Measurements from ENCODE around the gene PROB1.
"Not testable (repeated sequence)": the region's sequence is repeated elsewhere in the genome, so short reads cannot be mapped to it uniquely, and the experiment has no call there.

The PROB1 gene

DNA sequence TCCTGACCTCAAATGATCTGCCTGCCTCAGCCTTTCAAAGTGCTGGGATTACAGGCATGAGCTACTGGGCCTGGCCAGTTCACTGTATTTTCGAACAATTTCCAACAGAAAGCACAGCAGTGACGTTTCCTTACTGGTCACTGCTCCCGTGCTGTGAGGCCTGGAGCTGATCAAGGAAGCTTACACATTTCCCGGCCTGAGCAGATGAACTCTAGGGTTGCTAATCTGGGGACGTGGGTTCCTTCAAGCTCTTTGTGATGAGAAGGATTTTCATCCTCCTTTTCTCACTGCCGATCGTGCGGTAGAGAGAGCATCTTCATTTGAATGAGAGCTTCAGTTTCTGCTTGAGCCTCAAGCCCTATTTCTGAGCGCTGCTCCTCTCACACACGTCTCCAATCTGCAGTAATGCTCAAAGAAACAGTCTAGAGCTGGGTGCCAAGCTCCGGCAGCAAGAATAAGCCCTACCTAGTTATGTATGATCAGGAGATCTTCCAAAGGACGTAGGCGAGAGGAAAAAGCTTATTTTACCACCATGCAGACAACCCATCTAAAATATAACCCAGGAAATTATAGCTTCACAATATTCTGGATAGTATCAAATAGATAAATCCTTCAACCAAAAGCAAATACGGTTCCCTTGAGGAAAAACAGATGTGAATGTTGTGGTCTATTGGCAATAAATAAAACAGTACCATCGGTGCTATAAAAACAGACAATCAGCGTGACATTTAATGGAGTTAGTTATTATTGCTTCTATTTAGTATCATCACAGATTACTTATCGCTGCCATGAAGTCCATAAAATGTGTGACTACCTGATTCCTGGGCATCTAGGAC lies 16.3 kb upstream of the PROB1 start:
- no peak for DNase-seq (ENCODE audit: low spot score)

DNA sequence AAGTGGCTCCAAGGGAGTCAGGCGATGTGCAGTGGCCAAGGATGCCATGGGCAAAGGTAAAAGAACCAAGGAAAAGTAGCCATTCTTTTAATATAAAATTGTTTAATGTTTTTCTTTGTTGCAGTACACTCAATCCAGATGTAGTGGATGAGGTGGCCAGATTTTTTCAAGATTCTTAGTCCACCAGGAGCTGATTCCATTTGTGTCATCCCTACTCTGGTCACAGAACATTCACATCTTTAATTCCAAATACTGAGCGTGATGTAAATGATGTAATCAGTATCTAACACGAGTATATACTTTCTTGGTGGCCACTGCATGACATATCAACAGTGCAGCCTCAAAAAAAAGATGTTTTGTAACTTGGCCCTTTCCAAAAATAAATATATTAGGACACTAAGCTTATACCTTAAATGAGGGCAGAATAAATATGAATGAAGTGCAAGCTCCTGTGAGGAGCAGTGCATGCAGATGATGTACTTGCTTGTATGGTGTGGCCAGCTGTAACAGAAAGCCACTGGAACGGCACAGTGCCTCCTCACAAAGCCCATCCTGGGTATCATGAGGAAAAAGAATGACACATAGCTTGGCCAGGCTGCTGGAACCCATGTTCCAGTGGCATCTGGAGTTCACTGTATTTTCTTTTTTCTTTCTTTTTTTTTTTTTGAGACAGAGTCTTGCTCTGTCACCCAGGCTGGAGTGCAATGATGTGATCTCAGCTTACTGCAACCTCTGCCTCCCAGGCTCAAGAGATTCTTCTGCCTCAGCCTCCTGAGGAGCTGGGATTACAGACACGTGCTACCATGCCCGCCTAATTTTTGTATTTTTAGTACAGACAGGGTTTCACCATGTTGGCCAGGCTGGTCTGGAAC lies 15.5 kb upstream of the PROB1 start:
- DNase-seq (ENCODE audit: low spot score): no peak

DNA sequence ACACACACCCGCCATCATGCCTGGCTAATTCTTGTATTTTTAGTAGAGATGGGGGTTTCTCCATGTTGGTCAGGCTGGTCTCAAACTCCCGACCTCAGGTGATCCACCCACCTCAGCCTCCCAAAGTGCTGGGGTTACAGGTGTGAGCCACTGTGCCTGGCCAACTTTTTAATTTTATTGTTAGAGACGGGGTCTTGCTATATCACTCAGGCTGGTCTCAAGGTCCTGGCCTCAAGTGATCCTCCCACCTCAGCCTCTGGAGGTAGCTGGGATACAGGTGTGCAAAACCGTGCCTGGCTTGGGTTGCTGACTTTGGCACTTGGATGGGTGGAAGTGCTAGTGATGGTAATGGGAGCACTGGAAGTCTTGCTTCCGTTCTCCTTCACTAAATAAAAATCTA lies 14.2 kb upstream of the PROB1 start:
- not testable (repeated sequence) for DNase-seq (ENCODE audit: low spot score)

DNA sequence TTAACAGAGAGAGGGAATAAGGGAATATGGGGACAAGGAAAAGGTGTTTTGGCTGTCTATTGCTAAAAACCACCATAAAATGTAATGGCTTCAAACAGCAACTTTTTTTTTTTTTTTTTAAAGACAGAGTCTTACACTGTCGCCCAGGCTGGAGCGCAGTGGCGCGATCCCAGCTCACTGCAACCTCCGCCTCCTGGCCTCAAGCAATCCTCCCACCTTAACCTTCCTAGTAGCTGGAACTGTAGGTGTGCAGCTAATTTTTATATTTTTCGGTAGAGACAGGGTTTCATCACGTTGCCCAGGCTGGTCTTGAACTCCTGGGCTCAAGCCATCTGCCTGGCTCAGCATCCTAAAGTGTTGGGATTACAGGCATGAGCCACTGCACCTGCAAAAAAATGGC lies 13.3 kb upstream of the PROB1 start:
- DNase-seq (ENCODE audit: low spot score): no peak

DNA sequence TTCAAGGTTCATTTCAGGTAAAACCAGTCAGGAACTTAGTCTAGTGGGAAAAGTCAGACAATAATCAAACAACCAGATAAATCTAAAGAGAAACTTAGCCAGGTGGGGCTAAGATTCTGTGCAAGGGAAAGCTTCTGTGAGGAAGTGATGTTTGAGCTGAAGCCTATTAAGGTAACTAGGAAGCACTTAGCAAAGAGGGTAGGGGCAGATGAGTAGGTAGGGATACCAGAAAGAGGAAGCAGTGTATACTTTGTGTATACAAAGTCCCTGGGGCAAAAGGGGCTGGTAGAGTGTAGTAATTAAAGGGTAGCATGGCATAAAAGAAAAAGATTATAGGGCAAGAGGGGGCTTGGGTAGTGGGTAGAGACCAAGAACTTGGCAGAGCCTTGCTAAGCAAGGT lies 12.6 kb upstream of the PROB1 start:
- DNase-seq (ENCODE audit: low spot score): no peak

DNA sequence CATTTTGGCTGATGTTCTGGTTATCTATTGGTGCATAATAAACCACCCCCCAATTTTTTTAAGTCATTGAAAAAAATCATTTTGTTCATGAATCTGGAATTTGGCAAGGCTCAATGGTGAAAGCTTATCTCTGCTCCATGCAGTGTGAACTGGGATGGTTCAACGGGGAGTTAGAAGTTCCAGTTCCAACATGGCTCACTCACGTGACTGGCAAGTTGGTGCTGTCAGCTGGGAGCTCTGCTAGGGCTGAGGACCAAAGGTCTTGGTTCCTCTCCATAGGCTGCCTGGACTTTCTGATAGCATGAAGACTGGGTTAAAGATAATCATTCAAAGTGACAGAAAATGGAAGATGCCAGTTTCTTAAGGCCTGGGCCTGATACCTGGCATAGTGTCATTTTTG lies 12.1 kb upstream of the PROB1 start:
- DNase-seq (ENCODE audit: low spot score): no peak

DNA sequence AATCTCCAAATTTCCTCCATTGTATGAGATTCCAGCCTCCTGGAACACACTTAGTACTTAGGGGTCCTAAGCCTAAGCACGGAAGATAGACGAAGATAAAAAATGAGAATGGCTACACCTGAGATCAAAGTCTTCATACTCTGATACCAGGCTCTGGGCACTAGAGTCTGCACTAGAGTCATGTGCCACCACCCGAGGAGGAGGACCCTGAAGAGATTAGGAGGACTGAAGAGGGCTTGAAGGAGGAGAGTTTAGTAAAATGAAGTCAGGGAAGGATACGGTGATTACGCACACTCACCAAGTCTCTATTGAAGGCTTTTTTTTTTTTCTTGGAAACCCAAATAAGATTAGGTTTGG lies 9.6 kb upstream of the PROB1 start:
- DNase-seq (ENCODE audit: low spot score): no peak

DNA sequence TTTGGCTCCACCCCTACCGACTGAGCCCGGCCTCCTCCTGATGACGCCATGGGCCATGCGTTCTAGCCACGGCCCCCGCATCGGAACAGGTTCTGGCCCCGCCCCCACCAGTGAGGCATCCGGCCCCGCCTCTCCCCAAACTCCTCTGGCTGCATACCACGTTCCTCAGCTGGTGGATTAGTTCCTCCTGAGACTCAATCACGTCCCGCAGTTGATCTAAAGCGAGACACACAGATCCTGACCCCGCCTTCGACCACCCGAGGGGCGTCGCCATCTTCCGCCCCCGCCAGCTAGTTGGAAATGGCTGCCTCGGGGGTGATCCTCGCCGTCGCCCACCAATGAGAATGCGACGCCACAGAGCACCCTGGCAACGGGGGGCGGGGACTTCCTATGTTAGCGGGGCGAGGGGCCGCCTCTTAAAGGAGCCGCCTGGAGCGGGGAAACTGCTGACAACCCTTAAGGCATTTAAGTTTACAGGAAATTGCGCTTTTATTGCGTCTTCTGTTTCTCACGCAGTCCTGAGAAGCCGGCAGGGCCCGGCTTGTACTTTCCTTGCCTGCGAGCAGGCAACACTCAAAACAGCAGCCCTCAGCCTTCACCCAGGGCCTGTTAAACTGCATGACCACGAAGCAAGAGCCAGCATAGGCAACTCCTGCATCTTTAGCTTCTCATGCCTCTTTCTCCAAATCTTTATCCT lies 9.0 kb upstream of the PROB1 start, which contains the start of gene SPATA24:
TSS of gene SPATA24 (minus strand) at position 303 of the 697 bp plus-strand sequence. CDS start at position 274, 29 bp downstream.
- DNase-seq (ENCODE audit: low spot score): peak; percentile 94

DNA sequence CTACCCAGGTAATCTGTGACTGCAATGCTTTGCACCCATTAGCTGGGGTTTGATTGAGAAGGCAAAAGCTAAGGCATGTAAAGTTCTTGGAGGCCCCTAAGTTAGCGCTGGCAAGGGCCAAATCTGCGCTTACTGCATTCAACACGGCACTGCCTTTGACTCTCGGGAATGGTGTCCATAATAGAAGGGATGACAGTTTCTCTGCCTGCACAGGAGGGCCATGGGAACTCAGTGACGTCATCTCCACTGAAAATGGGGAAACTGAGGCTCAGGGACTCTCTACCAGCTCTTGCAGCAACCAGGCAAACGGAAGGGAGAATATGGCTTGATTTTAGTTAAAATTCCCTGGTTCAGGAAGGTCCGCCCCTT lies 8.5 kb upstream of the PROB1 start:
- no peak for DNase-seq (ENCODE audit: low spot score)

DNA sequence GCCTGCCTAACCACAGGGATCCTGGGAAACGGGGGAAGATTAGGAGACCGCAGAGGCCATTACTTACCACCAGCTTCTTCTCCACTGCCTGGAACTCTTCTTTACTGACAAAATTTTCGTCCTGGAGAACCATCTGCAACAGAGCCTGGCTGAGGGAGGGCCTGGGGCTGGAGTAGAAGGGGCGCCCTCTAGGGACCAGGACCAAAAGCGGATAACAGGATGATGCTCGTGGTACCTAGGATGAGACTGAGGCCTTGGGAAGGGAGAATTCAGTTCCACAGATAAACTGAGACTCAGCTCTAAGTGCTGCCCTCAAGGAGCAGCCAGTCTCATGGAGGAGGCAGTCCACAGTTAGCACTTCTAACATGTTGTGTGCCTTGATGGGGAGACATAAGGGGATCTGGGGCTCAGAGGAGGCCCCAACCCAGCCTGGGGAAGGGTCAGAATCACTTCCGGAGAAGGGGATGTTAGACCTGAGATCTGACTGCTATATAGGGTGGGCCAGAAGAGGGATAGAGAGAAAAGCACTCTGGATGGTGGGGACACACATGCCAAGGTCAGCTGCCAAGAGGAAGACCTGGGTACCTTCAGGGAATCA lies 7.8 kb upstream of the PROB1 start:
- peak; percentile 77 for DNase-seq (ENCODE audit: low spot score)

DNA sequence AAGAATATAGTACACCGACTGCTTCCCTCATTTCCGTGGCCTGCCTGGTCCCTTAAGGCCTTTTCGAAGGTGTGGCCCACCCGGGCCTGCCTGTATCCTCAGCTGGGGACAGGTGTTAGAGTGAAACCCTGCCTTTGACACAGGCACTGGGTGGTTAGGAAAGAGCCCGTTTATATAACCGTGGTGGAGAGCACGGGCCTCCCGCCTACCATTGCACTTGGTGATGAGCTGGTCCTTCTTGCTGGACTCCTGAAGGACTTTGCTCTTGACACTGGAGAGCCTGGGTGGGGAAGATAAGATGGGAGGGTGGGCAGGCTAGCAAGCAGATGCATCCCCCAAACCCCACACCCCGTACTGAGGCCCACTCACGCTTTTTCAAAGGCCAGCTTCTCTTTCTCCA lies 6.6 kb upstream of the PROB1 start:
- no peak for DNase-seq (ENCODE audit: low spot score)

DNA sequence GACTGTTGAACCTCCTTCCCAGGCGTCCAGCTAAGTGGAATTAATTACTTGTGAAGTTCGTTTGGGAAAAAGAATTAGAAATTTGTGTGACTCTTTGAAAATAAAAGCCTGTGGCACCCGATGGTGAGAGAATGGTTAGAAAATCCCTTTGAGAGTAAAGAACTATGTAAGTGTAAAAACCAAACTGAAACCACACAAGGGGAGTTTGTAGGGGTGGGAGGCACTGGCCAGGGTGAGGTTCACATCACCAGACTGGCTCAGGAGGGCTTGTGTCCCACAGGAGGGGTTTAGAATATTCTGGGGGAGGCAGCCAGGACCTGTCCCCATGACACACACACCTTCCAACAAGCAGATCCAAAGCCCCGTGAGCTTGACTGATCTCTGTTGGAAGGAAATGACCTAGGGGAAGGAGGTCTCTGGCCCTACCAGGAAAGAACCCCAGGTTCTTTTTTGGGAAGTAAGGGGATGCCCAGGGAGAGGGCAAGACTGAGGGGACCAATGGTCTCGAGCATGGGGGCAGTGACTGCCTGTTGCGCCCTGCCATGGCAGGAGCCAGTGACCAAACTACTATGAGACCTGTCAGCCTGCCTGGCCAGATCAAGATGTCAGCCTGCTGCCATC lies 4.7 kb upstream of the PROB1 start:
- DNase-seq (ENCODE audit: low spot score): no peak

DNA sequence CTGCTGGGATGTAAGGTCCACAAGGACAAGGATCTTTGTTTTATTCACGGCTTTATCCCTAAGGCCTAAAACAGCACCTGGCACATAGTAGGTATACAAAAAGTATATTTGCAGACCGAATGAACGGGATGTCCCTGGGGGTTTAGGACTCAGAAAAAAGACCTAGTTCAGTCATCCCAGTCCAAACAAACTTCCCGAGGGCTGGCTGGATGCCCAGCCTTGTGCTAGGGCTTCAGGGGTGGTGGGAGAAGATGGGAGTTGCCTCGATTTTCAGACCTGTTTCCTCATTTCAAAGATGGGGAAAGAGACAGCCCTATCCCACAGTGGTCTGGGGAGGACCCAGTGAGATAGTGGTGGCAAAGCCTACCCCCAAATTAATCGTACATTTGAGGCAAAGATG lies 3.0 kb upstream of the PROB1 start:
- no peak for DNase-seq (ENCODE audit: low spot score)

DNA sequence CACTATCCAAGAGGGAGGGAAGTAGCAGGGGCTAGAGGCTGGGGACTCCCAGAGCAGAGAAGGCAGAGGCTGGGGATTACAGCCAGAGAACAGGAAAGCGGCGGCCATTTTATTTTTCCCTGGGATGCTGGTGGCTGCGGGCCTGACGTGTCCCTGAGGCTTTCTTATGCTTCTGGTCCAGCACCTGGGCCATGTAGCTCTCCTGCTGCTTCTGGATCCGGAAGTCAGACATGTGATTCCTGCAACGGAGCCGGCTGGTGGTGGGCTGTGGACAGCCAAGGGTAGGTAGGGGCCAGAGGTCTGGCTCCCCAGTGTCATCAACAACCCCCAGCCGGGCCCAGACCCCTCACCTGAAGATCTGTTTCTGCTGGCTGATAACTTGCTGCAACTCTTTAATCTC lies 1.8 kb upstream of the PROB1 start:
- DNase-seq (ENCODE audit: low spot score): no peak

DNA sequence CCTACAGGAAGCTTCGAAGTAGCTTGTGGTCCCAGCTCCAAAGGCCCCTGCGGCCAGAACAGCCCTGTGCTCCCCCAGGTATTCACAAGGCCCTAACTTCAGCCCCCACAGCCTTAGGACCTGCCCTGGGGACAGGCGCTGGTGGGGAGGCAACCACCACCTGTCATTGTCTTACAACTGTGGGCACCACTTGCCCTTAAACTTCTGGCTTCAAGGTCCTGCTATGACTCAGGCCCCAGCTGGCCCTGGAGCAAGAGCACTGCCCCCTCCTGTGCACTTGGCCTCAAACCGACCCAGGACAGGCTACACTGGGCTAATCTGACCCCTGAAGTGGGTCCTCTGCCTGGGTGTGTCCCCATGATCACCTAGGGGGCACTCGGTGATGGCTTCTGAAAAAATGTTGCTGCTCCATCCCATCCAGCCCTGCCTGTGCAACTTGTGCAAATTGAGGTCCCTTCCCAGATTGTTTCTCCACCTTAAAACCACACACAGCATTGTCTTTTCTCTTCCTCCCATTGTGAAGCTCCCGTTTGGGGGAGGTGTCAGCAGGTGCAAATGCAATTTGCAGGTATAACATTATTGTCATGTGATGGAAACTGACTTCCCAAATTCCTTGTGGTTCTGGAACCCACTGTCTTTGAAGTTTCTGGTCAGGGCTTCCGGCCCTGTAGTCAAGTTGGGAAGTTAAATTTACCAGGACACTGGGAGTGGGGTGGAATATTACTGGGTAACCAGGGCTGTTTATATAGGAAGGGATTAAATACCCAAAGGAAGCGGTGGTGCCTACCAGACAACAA lies 1.1 kb upstream of the PROB1 start:
- no peak for DNase-seq (ENCODE audit: low spot score)

DNA sequence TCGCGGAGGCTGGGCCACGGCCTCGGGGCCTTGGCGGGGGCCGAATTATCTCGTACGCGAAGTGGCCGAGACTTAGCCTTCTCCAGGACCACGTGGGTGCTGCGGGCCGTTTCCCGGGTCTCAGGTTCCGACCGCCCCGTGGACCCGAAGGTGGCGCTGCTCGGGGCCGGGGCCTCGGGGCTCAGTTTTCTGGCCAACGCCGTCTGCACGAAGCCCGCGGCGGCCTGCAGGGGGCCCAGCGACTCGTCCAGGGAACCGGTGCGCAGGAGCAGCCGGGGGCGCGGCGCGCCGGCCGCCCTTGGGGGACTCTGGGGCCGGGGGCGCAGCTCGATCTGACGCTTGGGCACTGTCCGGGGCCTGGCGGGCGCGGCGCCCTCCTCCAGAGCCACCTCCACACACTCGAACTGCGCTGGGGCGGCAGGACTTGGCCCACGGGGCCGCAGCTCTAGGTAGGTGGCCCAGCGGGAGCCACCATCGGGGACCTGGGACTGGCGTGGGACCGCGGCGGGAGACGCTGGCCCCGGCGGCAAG lies 716 bp downstream of the PROB1 start:
- DNase-seq (ENCODE audit: low spot score): no peak

DNA sequence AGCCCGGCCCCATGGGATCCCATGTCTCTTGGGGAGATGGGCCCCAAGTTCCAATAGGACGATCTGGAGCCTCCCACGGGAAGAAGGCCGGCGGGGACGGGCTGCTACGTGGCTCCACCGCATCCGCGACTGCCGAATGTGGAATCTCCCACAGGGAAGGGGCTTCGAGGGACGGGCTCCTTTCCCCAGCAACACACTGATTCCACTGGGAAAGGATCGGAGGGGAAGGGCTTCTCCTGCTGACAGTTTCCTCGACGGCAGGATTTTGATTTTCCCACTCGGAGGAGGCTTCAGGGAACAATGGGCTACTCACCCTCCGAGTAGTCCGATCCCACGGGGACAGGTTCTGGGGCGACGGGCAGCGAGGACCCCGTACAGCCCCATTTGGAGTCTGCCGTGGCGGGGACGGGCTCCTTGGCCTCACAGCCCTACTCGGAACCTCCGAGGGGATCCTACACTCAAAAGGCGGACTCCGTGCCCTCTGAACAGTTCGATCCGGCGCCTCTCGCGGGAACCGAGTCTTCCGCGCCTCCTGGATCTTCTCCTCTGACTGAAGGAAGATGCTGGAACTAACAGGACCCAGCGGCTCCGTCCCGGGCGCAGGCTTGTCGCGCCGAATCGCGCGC lies 1.3 kb downstream of the PROB1 start:
- no peak for DNase-seq (ENCODE audit: low spot score)

DNA sequence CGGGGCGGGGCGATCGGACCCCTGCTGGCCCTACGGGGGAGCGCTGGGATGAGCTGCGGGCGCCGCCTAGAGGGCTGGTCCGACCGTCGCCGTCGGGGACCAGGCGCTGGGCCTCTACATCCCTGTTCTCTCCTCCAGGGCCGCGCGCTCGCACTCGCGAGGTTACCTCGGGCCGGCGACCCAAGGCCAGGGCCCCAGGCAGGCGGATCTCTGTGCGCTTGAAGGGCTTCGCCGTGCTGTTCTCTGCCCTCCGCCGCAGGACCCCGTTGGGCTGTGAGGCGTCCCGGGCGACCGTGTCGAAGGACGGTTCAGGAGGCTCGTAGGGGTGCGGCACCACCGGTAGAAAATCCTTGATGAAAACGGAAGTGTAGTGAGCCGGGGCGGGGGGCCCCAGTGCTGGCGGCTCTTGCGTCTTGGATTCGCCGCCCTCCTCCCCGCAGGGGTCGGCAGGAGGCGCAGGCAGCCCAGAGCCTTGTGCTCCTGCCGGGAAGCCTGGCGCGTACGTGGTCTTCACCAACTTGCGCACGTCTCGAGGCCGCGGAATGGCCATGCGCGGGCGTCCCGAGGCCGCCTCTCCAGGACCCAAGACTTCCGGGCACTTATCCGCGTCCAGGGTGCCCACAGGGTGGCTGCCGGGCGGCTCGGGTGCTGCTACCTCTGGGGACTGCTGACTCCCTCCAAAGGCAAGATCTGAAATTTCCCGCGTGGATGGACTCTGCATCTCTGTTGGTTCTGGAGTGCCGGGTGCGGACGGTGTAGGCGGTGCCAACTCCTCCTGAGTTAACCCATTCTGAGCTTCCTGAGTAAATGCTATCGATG lies 2.0 kb downstream of the PROB1 start:
- DNase-seq (ENCODE audit: low spot score): peak; percentile 97

DNA sequence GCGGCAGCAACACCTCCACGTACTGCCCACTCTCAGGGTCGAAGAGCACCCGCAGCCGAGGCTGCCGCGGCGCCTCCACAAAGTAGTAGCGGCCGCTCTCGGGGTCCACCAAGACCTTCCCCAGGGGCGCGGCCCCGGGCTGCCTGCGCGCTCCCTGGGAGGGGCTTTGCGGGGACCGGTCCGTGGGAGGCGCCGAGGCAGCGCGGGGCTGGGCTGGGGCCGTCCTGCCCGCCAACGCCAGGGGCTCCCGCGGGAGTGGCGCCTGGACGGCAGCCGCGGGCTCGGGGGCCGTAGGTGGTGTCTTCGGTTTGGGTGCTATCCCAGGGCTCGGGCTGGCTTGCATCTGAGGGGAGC lies 2.6 kb downstream of the PROB1 start:
- no peak for DNase-seq (ENCODE audit: low spot score)

Data from HuH-7 (cell line).